GM21529 (cell line): Measurements from ENCODE around the gene PLEKHG4B.
"Not testable (repeated sequence)": the region's sequence is repeated elsewhere in the genome, so short reads cannot be mapped to it uniquely, and the experiment has no call there.

Source experiments
- ATAC-seq: cut with Tn5 transposase; IDR thresholded peaks from one replicate; pipeline ENCODE4 v1.9.1; 2021; ENCODE audit not compliant: unreplicated experiment

The PLEKHG4B gene

DNA sequence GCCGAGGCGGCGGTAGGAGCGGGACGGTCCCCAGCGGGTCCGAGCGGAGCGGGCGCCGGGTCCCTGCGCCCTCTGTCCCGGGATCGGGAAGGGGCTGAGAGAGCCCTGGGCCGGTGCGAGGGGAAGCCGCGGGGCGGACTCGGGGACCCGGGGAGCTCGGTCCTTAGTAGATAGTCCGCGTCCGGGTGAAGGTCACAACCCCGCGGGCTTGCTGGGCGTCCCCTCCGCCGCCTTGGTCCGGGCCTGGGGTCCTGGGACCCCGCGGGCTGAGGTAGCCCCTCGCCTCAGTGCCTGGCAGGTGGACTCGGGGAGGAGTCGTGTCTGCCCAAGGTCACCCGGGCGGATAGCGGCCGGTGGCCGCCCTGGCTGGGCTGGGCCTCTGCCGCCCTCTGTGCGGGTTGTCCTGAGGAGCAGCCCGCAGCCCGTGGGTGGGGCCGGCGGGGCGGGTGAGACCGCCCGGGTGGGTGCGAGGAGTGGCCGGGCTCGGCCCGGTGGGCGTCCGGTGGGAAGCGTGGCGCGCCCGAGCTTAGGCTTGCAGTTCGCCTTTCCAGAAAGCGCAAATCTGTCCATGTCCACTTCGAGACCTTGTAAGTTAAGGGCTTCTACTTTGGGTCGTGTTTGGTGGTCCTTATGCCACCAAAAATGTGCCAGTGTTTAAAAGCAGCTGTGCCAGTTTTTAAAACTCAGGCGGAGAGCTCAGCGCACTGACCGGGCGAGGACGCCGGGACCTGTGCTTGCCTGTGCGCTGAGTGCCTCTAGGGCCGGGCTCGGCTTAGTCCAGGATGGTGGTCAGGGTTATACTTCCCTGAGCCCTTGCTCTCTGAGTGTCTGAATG is 126.7 kb downstream of the PLEKHG4B start:
- ATAC-seq, result peak; percentile 29

DNA sequence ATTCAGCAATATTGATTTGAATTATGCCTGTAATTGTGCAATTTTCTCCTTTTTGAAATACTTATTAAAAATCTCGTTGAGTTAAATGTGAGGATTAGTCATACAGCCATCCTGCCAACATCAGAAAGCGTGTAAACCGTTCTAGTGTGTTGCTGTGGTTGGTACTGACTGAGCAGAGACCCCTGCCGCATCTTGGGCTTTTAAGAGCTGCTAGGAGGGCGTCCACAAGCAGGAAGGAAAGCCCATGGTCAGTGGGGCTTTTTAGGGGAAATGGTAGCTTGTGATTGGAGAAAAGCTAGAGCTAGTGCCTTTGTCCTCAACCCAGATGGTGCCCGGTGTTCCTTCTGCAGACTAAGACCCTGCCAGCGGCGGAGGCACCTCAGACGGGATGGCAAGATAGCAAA is 127.5 kb downstream of the PLEKHG4B start:
- no peak for ATAC-seq

DNA sequence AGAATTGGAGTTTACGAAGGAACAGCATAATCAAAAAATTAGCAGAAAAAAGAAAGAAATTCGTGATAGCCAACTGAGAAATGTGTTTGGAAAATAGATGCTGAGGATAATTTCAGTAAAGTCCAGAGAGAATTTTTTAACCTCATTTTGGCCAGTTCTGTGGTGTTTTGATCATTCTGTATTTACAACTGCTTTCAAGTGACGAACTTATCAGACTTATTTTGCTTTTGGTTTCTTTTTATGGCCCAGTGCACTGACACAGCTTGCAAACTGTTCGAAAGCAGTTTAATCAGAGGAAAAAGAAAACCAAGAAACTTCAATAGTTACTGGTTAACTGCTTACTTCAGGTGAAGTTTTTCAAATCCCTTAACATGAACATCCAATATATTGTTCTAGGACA is 128.0 kb downstream of the PLEKHG4B start:
- ATAC-seq, result no peak

DNA sequence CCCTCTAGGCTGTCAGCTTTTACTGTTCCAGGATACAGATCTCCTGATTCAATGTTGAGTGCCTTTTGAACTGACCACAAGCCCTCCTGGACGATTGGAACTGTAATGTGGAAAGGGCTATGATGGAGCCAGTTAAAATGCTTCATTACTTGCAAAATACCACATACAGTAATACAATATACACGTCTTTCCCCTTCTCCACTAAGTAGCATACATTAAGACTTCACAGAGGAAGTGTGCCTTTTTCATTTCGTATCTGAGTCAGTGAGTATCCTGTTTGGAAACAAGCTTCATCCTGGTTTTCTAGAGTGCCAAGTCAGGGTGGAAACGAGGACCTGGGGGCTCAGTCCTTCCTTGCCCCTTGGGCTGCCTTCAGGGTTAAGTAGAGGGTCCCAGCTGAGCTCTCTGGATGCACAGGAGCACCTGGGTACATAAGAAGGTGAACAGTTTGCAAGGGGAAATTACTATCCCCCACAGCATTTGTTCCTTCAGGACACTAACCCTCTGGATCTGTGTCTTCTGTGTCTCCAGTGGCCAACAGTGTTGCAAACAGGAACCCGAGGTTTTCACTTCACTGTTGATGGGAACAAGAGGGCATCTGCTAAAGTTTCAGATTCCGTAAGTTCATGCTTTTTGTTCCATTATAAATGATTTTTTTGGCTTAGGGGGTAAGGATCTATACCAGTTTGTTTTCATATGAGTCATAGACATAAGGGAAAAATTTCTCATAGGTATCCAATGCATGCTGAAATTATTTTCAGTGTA is 131.2 kb downstream of the PLEKHG4B start:
- ATAC-seq, result not testable (repeated sequence)

DNA sequence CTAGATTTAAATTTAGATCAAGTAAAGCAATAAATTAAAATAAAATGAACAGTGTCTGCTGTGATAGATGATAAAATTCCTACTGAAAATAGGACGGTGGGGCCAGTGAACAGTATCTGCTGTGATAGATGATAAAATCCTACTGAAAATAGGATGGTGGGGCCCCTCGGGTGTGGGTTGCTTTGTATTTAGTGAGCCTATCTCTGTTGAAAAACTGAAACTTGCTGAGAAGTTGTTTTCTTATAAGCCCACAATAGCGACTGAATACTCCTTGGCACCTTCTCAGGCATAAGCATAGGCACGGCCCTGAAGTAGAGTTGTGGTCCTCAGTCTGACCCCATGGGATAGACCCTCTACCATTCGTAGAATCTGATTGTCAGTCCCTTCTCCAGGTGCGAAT is 131.8 kb downstream of the PLEKHG4B start:
- no peak for ATAC-seq

DNA sequence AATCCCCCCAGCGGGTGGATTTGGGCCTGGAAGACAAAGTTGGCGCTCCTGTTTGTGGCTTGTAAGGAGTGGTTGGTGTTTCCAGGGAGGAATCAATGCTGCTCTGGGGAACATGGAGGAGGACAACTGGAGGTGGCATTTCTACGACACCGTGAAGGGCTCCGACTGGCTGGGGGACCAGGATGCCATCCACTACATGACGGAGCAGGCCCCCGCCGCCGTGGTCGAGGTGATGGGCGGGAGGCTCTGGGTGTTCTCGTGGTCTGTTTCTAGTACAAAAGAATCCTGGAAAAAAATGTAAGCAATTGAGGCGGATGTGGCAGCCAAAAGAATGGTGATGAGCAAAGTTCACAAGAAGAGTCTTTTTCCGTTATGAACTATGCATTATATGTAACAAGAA is 133.4 kb downstream of the PLEKHG4B start:
- ATAC-seq, result no peak

DNA sequence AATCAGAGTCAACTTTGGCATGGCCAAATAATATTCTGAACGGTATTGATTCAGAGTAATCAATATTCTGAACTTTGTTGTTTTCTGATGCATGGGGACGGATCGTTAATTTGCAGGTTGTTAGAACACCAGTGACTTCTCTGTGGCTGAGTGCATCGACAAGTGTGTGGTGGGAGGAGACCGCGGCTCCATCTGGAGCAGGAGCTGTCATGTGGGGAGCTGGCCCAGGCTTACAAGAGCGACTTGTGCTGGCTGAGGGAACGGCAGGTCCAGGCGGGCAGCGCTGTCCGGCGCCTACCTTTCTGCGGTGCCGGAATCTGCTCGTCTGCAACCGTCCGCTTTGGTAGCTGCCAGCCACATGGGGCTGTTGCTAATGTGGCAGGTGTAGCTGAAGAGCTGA is 135.4 kb downstream of the PLEKHG4B start:
- ATAC-seq, result not testable (repeated sequence)

DNA sequence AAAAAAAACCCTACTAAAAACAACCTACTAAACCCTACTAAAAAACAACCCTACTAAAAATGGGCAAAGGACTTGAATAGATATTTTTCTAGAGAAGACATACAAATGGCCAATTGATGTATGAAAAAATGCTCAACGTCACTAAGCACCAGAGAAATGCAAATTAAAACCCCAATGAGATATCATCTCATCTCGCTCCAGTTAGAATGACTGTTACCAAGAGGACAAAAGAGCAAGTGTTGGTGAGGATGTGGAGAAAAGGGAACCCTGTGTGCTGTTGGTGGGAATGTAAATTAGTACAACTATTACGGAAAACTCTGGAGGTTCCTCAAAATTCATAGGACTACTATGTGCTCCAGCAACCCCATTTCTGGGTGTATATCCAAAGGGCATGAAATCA is 136.9 kb downstream of the PLEKHG4B start:
- ATAC-seq, result no peak

DNA sequence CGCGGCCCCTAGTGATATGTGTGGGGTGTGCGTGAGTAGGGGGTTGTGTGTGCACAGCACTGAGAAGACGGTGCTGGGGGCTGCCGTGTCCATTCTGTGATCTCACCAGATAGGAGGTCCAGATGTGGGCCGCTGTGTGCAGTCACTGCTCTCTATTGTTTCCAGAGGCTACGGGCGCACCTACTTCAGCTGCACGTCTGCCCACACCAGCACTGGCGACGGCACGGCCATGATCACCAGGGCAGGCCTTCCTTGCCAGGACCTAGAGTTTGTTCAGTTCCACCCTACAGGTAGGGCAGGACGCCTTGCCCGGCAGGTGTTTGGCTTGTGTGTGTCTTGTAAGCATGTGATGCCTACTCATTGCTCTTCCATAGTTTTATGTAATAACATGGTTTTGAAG is 138.7 kb downstream of the PLEKHG4B start:
- ATAC-seq, result no peak

DNA sequence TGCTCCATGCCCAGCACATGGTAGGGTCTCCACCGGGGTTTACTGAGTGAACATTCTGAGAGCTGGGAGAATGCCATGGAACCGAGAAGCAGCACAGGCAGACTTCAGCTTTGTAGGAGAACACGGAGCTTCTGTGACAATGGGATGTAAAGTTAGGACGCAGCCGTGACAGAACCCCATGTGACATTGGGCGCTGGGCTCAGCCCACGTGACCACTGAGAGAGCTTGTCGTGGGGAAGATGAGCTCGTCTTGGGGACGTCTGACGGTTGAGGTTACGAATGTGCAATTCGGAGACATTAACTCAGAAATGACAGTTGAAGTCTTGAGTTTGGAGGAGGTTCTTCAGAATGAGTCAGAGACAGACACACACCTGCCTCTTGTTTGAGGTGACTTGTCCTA is 139.7 kb downstream of the PLEKHG4B start:
- no peak for ATAC-seq

DNA sequence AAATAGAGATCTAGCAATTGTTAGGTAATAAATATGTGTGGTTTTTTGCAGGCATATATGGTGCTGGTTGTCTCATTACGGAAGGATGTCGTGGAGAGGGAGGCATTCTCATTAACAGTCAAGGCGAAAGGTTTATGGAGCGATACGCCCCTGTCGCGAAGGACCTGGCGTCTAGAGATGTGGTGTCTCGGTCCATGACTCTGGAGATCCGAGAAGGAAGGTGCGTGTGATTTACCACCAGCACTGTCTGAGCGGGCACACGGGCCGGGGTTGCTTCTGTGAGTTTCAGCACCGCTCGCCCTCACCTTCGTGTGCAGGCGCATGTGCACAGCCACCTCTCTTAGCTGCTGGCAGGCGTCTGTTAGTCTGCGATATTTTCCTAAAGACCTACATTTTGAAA is 141.5 kb downstream of the PLEKHG4B start:
- not testable (repeated sequence) for ATAC-seq

DNA sequence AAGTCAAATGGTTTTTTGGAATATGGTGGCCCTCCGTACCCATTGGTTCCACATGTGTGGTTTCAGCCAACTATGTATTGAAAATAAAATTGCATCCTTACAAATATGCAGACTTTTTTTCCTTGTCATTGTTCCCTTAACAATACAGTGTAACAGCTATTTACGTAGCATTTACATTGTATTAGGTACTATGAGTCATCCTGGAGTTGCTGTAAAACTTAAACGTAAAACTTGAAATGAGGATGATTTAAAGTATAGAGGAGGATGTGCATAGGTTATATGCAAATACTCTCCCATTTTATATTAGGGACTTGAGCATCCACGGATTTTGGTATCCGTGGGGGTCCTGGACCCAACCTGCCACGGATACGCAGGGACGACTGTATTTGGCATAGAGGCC is 142.5 kb downstream of the PLEKHG4B start:
- no peak for ATAC-seq

DNA sequence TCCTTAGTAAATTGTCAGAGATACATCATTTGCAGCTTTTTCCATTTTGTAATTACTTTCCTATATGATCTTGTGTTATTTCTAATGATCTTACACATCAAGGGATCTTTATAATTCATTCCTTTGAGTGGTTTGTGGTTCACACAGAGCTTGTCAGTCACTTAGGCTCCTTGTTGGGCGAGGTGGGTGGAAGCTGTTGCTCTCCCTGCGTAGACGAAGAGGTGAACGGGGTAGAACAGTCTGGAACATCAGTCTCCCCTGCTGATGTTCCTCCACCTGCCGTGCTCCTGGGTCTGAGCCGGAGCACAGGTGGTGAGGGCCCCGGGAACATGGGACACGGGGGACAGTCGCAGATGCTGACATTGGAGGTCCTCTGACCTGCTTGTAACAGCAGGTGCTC is 143.6 kb downstream of the PLEKHG4B start:
- ATAC-seq, result not testable (repeated sequence)

DNA sequence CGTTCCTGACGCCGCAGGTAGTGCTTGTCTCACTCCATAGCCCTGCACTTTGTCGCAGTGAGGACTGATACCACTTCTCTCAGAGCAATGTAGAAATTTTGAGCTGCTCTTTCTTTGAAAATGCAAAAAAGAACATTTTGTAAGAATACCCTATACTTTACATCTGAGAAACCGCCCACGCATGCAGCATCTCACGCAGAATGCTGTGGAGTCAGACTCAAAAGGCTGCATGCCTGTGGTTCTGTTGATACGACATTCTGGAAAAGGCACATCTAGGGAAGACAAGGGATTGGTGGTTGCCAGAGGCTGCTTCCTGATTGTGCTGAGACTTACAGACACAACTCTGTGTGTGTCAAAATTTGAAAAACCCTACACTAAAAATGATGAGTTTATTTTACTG is 146.0 kb downstream of the PLEKHG4B start:
- not testable (repeated sequence) for ATAC-seq
